ENCODE data around the gene OR2L5. TPM values are rescaled to one million over a fixed set of nuclear protein-coding genes. Genes with fewer than 3 reads are reported as not detected.

Gene OR2L5
- total RNA-seq, 1 experiment from 2014 or later: not detected

GRCh38 chr1:248065604-248066003, 52.1 kb downstream of the OR2L5 start:
- peaks cover 20% of the 10 kb centered on the region for H3K9me3 Mint-ChIP-seq (ENCODE audit: unreplicated experiment)
- ChIA-PET POLR2A (no interaction called here), CTCF (interaction anchor here (0.6 kb wide), 2 partner anchors 17 to 66 kb away, joined by 3 to 4 read pairs; no protein-coding TSS in a partner anchor)
- H3K36me3 Mint-ChIP-seq (ENCODE audit: insufficient read depth, unreplicated experiment): no peaks in the 10 kb centered on the region
- no peak overlapping the region for H3K4me3 Mint-ChIP-seq (ENCODE audit: unreplicated experiment)
- H3K27me3 Mint-ChIP-seq (ENCODE audit: insufficient read depth, unreplicated experiment): no peaks in the 10 kb centered on the region
- H3K4me1 Mint-ChIP-seq (ENCODE audit: insufficient read depth, unreplicated experiment): no peaks in the 10 kb centered on the region
- no peak overlapping the region for H3K27ac Mint-ChIP-seq (ENCODE audit: low read depth, unreplicated experiment)
- intact Hi-C loops (cut with micrococcal nuclease): no loop called here
- no peak for DNase-seq (ENCODE audit: unreplicated experiment)
- no peak for TF ChIP-seq CTCF (IDR thresholded peaks at IDR 0.05; ENCODE audit: unreplicated experiment)
- no TSS peak for BruUV-seq (replicated peaks)

Other genes with a start within 250 kb of the OR2L5 start
- not detected in 2 replicates for gene OR14A16, start 189.5 kb upstream of the OR2L5 start, total RNA-seq (2022)
- gene OR11L1, start 171.8 kb upstream of the OR2L5 start, total RNA-seq (2022): not detected in 2 replicates
- not detected in 2 replicates for gene TRIM58, start 156.5 kb upstream of the OR2L5 start, total RNA-seq (2022)
- not detected in 2 replicates for gene OR2W3, start 118.1 kb upstream of the OR2L5 start, total RNA-seq (2022)
- gene OR2T8, start 93.4 kb upstream of the OR2L5 start, total RNA-seq (2022): not detected in 2 replicates
- gene OR2AJ1, start 88.8 kb upstream of the OR2L5 start, total RNA-seq (2022): not detected in 2 replicates
- gene OR2L8, start 64.8 kb upstream of the OR2L5 start, total RNA-seq (2022): not detected in 2 replicates
- gene OR2AK2, start 48.4 kb upstream of the OR2L5 start, total RNA-seq (2022): not detected in 2 replicates
- 0.19 and 0.34 TPM in 2 replicates for gene OR2L2, start 16.4 kb downstream of the OR2L5 start, total RNA-seq (2022)
- not detected in 2 replicates for gene OR2L3, start 33.2 kb downstream of the OR2L5 start, total RNA-seq (2022)
- not detected in 2 replicates for gene OR2L13, start 81.5 kb downstream of the OR2L5 start, total RNA-seq (2022)
- gene OR2M5, start 131.5 kb downstream of the OR2L5 start, total RNA-seq (2022): not detected in 2 replicates
- not detected in 2 replicates for gene OR2M2, start 161.2 kb downstream of the OR2L5 start, total RNA-seq (2022)
- not detected in 2 replicates for gene OR2M3, start 183.6 kb downstream of the OR2L5 start, total RNA-seq (2022)
- not detected in 2 replicates for gene OR2M4, start 217.8 kb downstream of the OR2L5 start, total RNA-seq (2022)